PFSK-1 (cell line): ENCODE data around the gene SP140.

ENCODE experiments used
- FOXP2 ChIP-seq: optimal IDR thresholded peaks from 2 replicates; pipeline ENCODE3; 2011; ENCODE audit warnings: borderline replicate concordance, control low read depth, inconsistent platforms; ENCODE audit not compliant: insufficient read depth; ENCODE audit errors: extremely low read length, extremely low read depth
- POLR2AphosphoS5 ChIP-seq: IDR thresholded peaks from 2 replicates; pipeline ENCODE4 v1.6.1; 2012; ENCODE audit warnings: low read depth, mild to moderate bottlenecking, control low read depth, low read length, moderate library complexity
- REST ChIP-seq, 2 experiments: IDR thresholded peaks; 2 replicates each; pipeline versions ENCODE4 v1.6.1 to v1.8.0; 2011 to 2012; ENCODE audit warnings: low read depth in 2 of 2, low read length in 2 of 2, control low read depth in 1 of 2, inconsistent platforms in 1 of 2, mild to moderate bottlenecking in 1 of 2, moderate library complexity in 1 of 2; ENCODE audit not compliant: insufficient read depth in 1 of 2
- SIN3A ChIP-seq: IDR thresholded peaks from 2 replicates; pipeline ENCODE4 v1.6.1; 2012; ENCODE audit warnings: mild to moderate bottlenecking, low read length, moderate library complexity, borderline replicate concordance; ENCODE audit not compliant: insufficient read depth
- TAF1 ChIP-seq: IDR thresholded peaks from 2 replicates; pipeline ENCODE4 v1.6.1; 2012; ENCODE audit warnings: low read length, control low read depth, borderline replicate concordance; ENCODE audit not compliant: insufficient read depth

The SP140 gene

GRCh38 chr2:230358305-230358704, 132.8 kb downstream of the SP140 start:
- no peak for TF ChIP-seq POLR2AphosphoS5

- no peak for TF ChIP-seq SIN3A
These were observed 134.5 kb downstream of the SP140 start for GRCh38 chr2:230360028-230360427.

- TF ChIP-seq TAF1 (no peak), SIN3A (no peak), FOXP2 (no peak), POLR2AphosphoS5 (no peak), REST (IDR thresholded peaks at IDR 0.05; ENCODE audit: insufficient read depth in 1 of 2, low read depth in 2 of 2, low read length in 2 of 2) (no peak)
These were observed 136.6 kb downstream of the SP140 start for GRCh38 chr2:230362030-230362691.
